Thyroid gland (tissue), 4 donors: ENCODE results near the gene TMEM238. TPM values are rescaled to one million over a fixed set of nuclear protein-coding genes. Genes with fewer than 3 reads are reported as not detected.

Experiments used
- DNase-seq, 2 donors: peaks; one replicate each; pipeline ENCODE4 v3.0.0-alpha.2; 2019
- H3K27ac ChIP-seq, 3 donors: fragments of 200-600 bp; sonication (generic); 1 replicate in 2 of 3; 2 replicates in 1 of 3; pipeline ENCODE4 v1.5.1; 2016 to 2019; ENCODE audit warnings: mild to moderate bottlenecking in 1 of 3, moderate library complexity in 1 of 3
- H3K27me3 ChIP-seq: fragments of 200-600 bp; sonication (generic); one replicate; pipeline ENCODE4 v1.5.1; 2019
- H3K36me3 ChIP-seq, 2 donors: fragments of 200-600 bp; sonication (generic); one replicate each; pipeline ENCODE4 v1.5.1; 2016 to 2019
- H3K4me1 ChIP-seq, 2 donors: fragments of 200-600 bp; sonication (generic); one replicate each; pipeline ENCODE4 v1.5.1; 2017 to 2019
- H3K4me3 ChIP-seq, 3 donors: fragments of 200-600 bp; sonication (generic); replicated peaks in 1 of 3; 1 replicate in 2 of 3; 2 replicates in 1 of 3; pipeline ENCODE4 v1.5.1; 2016; ENCODE audit warnings: mild to moderate bottlenecking in 1 of 3
- H3K9me3 ChIP-seq: fragments of 200-600 bp; sonication (generic); one replicate; pipeline ENCODE4 v1.5.1; 2017
- CTCF ChIP-seq, 6 experiments: fragments of 200-600 bp in 3 of 6; fragments of 450-650 bp in 3 of 6; sonication (generic) in 3 of 6; IDR thresholded peaks; one replicate each; pipeline ENCODE4 v1.5.1; 2016 to 2019; ENCODE audit warnings: antibody characterized with exemption in 6 of 6, mild to moderate bottlenecking in 2 of 6, inconsistent platforms in 1 of 6, moderate library complexity in 1 of 6
- POLR2A ChIP-seq, 2 donors: fragments of 450-650 bp; IDR thresholded peaks; one replicate each; pipeline ENCODE4 v1.6.1; 2017; ENCODE audit warnings: antibody characterized with exemption in 2 of 2, mild to moderate bottlenecking in 2 of 2, moderate library complexity in 1 of 2
- WGBS, 2 donors: methylation state at CpG; one replicate each; pipeline ENCODE4 v1.1.5; 2017; 5-methylcytosine and 5-hydroxymethylcytosine counted together
- intact Hi-C: fragments of 100-400 bp; cut with DNase I; formaldehyde crosslinking; loops from one replicate; pipeline ENCODE4 v1.15.1; 2023
- total RNA-seq, 4 donors: library from RNA; depleted of rRNA; stranded (reverse); fragments of >200 nt; gene quantifications; one replicate each; pipeline ENCODE4 v1.2.3, GENCODE V29; 2016

Gene TMEM238
- total RNA-seq, 4 donors from 2014 or later = 6.3 to 73.5 (median 31.2) TPM

GRCh38 chr19:55368701-55369563 lies 15.2 kb downstream of the TMEM238 start:
- intact Hi-C loops = no loop called here
- no peak for DNase-seq
- no peak overlapping the region for H3K27ac ChIP-seq
- H3K36me3 ChIP-seq = no peaks in the 10 kb centered on the region
- no peaks in the 10 kb centered on the region for H3K9me3 ChIP-seq
- H3K27me3 ChIP-seq = peaks cover 33% of the 10 kb centered on the region
- peak overlapping the region in 1 of 3 donors; percentile 9 for H3K4me3 ChIP-seq
- WGBS, 2 donors = 18 to 25% methylated on average over 9 to 16 of the region's 54 CpGs
- no peak for TF ChIP-seq POLR2A (IDR thresholded peaks at IDR 0.05)
- TF ChIP-seq CTCF (IDR thresholded peaks at IDR 0.05) = no peak
- peaks cover 0 to 15% of the 10 kb centered on the region in 2 donors for H3K4me1 ChIP-seq

- Histone ChIP-seq H3K36me3 (no peaks in the 10 kb centered on the region), H3K4me3 (no peak overlapping the region), H3K27ac (no peak overlapping the region), H3K9me3 (no peaks in the 10 kb centered on the region), H3K27me3 (peaks cover 27% of the 10 kb centered on the region), H3K4me1 (peaks cover 0 to 15% of the 10 kb centered on the region in 2 donors)
- intact Hi-C loops = no loop called here
- DNase-seq = no peak
- no peak for TF ChIP-seq POLR2A (IDR thresholded peaks at IDR 0.05)
- TF ChIP-seq CTCF (IDR thresholded peaks at IDR 0.05) = no peak
- 85 to 90% methylated on average over 2 to 7 of the region's 16 CpGs for WGBS, 2 donors
Observed at GRCh38 chr19:55368106-55368505, 16.0 kb downstream of the TMEM238 start.

- Histone ChIP-seq H3K9me3 (no peaks in the 10 kb centered on the region), H3K27ac (no peak overlapping the region), H3K4me1 (peaks cover 0 to 15% of the 10 kb centered on the region in 2 donors), H3K4me3 (no peak overlapping the region), H3K27me3 (peaks cover 17% of the 10 kb centered on the region), H3K36me3 (no peaks in the 10 kb centered on the region)
- 90 to 96% methylated on average over 3 of the region's 3 CpGs for WGBS, 2 donors
- TF ChIP-seq CTCF (IDR thresholded peaks at IDR 0.05) (no peak), POLR2A (IDR thresholded peaks at IDR 0.05) (no peak)
- DNase-seq = no peak
- intact Hi-C loops = no loop called here
Observed at GRCh38 chr19:55366790-55367189, 17.3 kb downstream of the TMEM238 start.

GRCh38 chr19:55365964-55366363 lies 18.1 kb downstream of the TMEM238 start:
- 75 to 83% methylated on average over 8 to 12 of the region's 19 CpGs for WGBS, 2 donors
- no peak for TF ChIP-seq POLR2A (IDR thresholded peaks at IDR 0.05)
- no peak for TF ChIP-seq CTCF (IDR thresholded peaks at IDR 0.05)
- DNase-seq = no peak

GRCh38 chr19:55365245-55365644 lies 18.8 kb downstream of the TMEM238 start:
- TF ChIP-seq CTCF (IDR thresholded peaks at IDR 0.05) (no peak), POLR2A (IDR thresholded peaks at IDR 0.05) (no peak)
- H3K27ac ChIP-seq = no peak overlapping the region
- no peak for DNase-seq
- 71 to 81% methylated on average over 8 of the region's 8 CpGs for WGBS, 2 donors
- no peaks in the 10 kb centered on the region for H3K36me3 ChIP-seq
- H3K9me3 ChIP-seq = no peaks in the 10 kb centered on the region
- peaks cover 0 to 14% of the 10 kb centered on the region in 2 donors for H3K4me1 ChIP-seq
- no peak overlapping the region for H3K4me3 ChIP-seq
- intact Hi-C loops = no loop called here
- H3K27me3 ChIP-seq = peaks cover 7% of the 10 kb centered on the region

More at GRCh38 chr19:55365964-55366363, 18.1 kb downstream of the TMEM238 start:
- Histone ChIP-seq H3K27me3 (peaks cover 11% of the 10 kb centered on the region), H3K9me3 (no peaks in the 10 kb centered on the region), H3K4me3 (no peak overlapping the region), H3K36me3 (no peaks in the 10 kb centered on the region), H3K27ac (no peak overlapping the region), H3K4me1 (peaks cover 0 to 15% of the 10 kb centered on the region in 2 donors)
- intact Hi-C loops = no loop called here
